GM19193 (cell line): ENCODE measurements around the gene USP21.

ENCODE experiments used
- POLR2A ChIP-seq: IDR thresholded peaks from 4 replicates; pipeline ENCODE4 v1.6.1; 2011; ENCODE audit not compliant: insufficient read depth, insufficient read length; ENCODE audit errors: extremely low read depth

USP21 gene

GRCh38 chr1:161159087-161159912, at the start of gene USP21:
Gene USP21 (plus strand): TSS chr1:161159500. CDS start chr1:161160641, 1,141 bp downstream.
- peak; percentile 78 for TF ChIP-seq POLR2A

DNA sequence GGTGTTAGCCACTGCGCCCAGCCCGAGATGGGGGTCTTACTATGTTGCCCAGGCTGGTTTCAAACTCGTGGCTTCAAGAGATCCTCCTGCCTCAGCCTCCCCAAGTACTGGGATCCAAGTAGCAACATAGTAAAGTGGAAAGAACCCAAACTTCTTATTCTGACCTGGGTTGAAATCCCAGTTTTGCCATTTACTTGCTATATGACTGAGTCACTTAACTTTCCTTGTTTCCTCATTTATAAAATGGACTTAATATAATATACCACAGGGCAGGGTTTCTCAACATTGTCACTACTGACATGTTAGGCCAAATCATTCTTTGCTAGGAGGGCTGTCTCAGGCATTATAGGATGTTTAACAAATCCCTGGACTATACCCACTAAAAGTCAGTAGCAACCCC, 48.2 kb upstream of the USP21 start:
- TF ChIP-seq POLR2A: no peak

DNA sequence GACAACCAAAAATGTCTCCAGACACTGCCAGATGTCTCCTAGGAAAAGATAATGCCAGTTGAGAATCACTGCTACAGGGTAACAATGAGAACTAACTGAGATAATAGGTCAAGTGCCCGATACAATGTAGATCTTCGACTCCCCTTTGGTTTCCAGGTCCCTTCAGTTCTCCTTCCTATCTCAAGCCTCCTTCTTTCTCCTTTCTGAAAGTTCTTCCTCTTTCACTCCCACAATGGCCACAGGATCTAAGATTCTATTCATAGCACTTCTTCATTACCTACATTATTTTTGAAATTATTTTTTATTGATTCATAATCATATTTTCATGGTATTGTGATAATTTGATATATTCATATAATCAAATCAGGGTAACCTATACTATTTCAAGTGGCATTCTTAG, 47.8 kb upstream of the USP21 start:
- no peak for TF ChIP-seq POLR2A

DNA sequence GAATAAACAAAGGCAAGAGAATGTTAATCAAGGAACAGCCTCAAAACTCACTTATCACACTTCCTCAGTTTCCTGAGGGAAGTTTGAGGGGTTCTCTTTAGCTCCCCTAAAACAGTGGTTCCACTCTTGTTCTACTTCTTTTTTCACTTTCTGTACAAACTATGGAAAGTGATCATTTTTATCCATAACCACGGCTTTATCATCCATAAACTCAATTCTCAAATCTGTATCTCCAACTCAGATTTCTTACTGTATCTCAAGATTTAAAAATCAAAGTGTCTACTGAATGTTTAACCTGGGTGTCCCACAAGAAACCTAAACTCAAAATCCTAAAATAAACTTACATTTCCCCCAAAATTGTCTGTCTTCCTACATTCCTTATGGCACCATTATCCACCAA, 45.4 kb upstream of the USP21 start:
- no peak for TF ChIP-seq POLR2A

- TF ChIP-seq POLR2A: no peak
Observed at GRCh38 chr1:161114556-161114955, 44.7 kb upstream of the USP21 start.

GRCh38 chr1:161115132-161115711, 44.1 kb upstream of the USP21 start:
- no peak for TF ChIP-seq POLR2A

DNA sequence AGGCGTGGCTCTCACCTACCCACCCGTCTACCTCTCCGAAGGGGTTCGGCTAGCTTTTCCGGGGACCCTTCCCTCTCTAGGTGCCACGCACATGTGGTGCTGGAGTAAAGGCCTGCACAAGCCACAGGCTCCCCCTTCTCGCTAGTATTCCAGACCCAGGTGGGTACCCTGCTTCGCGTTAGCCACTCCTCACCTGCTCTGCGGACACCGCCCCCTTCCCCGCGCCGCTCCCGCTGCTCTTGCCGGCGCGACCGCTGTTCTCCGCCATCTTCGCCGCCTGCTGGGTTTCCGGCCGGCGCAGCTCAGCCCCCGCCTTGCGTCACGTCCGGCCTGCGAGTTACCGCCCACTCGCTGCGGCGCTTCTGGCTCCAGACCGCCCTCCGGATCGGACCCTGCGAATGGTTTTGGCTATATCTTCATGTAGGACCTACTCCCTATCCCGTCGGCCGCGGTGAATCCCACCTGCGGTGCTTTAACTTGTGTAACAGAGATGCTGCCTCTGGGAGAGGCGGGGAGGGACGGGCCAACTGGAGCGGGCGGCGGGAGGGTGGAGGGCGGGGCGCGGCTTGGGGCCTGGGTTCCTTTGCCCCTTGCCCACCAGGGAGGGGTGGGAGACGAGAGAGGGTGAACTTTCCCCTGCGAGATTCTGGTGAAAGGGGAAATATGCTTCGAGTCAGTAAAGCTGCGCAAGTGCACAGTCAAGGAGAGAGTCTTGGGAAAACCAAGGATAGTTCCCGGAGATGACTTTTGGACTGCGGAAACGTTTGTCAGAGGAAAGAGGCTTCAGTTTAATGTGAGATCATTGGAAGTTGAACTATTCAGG, 41.3 kb upstream of the USP21 start, which contains the start of the genes NIT1 and PFDN2:
Gene NIT1, plus strand, starts transcription at position 347 of the 823 bp plus-strand sequence. Its CDS starts 72 bp downstream, at position 419.
Gene PFDN2, minus strand, starts transcription at position 279 of the 823 bp plus-strand sequence. Its CDS starts 11 bp downstream, at position 268.
- TF ChIP-seq POLR2A: peak; percentile 91

DNA sequence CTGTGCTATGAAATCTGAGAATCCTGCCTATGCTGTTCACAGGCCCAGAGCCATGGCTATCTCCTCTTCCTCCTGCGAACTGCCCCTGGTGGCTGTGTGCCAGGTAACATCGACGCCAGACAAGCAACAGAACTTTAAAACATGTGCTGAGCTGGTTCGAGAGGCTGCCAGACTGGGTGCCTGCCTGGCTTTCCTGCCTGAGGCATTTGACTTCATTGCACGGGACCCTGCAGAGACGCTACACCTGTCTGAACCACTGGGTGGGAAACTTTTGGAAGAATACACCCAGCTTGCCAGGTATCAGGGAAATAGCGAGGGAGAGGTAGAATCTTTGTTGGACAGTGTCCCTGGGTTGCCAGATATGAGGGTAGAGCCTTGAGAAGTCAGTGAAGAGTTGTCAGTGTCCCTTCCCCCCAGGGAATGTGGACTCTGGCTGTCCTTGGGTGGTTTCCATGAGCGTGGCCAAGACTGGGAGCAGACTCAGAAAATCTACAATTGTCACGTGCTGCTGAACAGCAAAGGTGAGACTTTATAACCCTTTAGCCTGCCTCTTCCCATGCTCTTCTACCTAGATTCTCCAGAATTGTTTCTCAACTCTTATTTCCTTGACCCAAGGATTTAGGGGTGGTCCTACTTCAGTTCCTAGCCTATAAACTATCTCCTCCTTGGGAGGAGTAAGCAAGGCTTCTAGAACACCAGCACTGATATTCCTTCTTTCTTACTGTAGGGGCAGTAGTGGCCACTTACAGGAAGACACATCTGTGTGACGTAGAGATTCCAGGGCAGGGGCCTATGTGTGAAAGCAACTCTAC, 40.0 kb upstream of the USP21 start:
- no peak for TF ChIP-seq POLR2A

- TF ChIP-seq POLR2A: no peak
Observed at GRCh38 chr1:161121042-161121650, 38.2 kb upstream of the USP21 start.

GRCh38 chr1:161121834-161122233, 37.5 kb upstream of the USP21 start:
- TF ChIP-seq POLR2A: no peak

GRCh38 chr1:161122967-161123366, 36.3 kb upstream of the USP21 start:
- no peak for TF ChIP-seq POLR2A

GRCh38 chr1:161127649-161128048, 31.7 kb upstream of the USP21 start:
- no peak for TF ChIP-seq POLR2A

DNA sequence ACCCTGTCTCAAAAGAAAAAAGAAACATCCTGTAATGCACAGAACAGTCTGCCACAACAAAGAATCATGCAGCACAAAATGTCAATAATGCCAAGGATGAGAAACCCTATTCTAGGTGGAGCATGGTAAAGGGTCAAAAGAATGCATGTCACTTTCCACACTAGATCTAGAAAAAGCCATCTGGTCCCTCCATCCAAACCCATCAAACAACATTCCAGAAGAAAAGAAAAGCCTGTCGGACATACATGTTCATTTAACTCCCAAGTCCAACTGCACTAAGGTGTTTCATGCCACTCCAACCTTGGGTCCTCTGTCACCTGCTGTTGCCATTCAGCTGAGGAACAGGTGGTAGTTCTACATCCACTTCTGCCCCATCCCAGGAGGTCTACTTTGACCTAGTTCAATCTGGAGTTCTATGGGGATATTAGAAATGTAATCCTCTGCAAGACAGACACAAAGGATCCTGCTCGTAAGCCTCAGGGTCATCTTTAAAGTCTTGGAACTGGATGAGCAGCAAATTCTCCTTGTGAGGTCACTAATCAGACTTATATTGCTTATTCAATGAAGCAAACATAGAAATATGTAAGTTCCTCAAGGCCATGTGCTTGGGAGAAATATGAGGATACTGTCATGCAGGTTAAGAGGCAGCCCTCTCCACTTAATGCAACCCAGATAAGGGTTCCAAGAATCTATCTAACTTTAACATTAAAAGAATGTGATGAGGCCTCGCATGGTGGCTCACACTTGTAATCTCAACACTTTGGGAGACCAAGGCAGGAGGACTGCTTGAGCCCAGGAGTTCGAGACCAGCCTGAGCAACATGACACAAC, 30.5 kb upstream of the USP21 start:
- TF ChIP-seq POLR2A: no peak
